GM12872 (cell line): ENCODE measurements around the gene KCNJ6.

Experiments used
- CTCF ChIP-seq: IDR thresholded peaks from 3 replicates; pipeline ENCODE4 v1.5.1; 2011; ENCODE audit warnings: low read depth, mild to moderate bottlenecking, low read length, moderate library complexity; ENCODE audit not compliant: insufficient read depth

The KCNJ6 gene

GRCh38 chr21:37939838-37940237, 23.6 kb upstream of the KCNJ6 start:
- TF ChIP-seq CTCF, result no peak

GRCh38 chr21:37939251-37939650, 23.0 kb upstream of the KCNJ6 start:
- no peak for TF ChIP-seq CTCF

- TF ChIP-seq CTCF, result no peak
Observed at GRCh38 chr21:37937668-37938067, 21.4 kb upstream of the KCNJ6 start.

- no peak for TF ChIP-seq CTCF
Observed at GRCh38 chr21:37936010-37936785, 19.9 kb upstream of the KCNJ6 start.

GRCh38 chr21:37932936-37933335, 16.7 kb upstream of the KCNJ6 start:
- no peak for TF ChIP-seq CTCF

GRCh38 chr21:37927711-37928110, 11.5 kb upstream of the KCNJ6 start:
- no peak for TF ChIP-seq CTCF

GRCh38 chr21:37921091-37921490, 4.8 kb upstream of the KCNJ6 start:
- TF ChIP-seq CTCF, result no peak
